ENCODE measurements around the gene RBMS1.

- no peak for TF ChIP-seq CTCF (IDR thresholded peaks at IDR 0.05)
- TF ChIP-seq POLR2A (IDR thresholded peaks at IDR 0.05) = no peak
Observed at GRCh38 chr2:160409480-160409879, 84.1 kb downstream of the RBMS1 start.

All from right lobe of liver (tissue), 4 donors.